A549 (cell line): ENCODE results near the gene SYP. TPM values are rescaled to one million over a fixed set of nuclear protein-coding genes. Genes with fewer than 3 reads are reported as not detected.

Experiments used
- ATAC-seq, 2 experiments: fragments of 200-7000 bp in 1 of 2; fragments of >200 bp in 1 of 2; cut with Nextera tagmentation in 1 of 2; cut with Tn5 transposase in 1 of 2; 3 replicates each; pipeline versions ENCODE4 v1.8.0 to v1.9.1; 2018 to 2020; ENCODE audit warnings: mild to moderate bottlenecking in 1 of 2, moderate library complexity in 1 of 2
- CTCF ChIA-PET: fragments of 300-600 bp; sonication (Branson Sonifier 250); formaldehyde crosslinking; extraction: SDS; loops from one replicate; lab custom pipeline; 2021; ENCODE audit warnings: antibody characterized with exemption, inconsistent platforms; lab: Yijun Ruan, JAX
- POLR2A ChIA-PET: fragments of 350-600 bp; formaldehyde crosslinking; extraction: SDS; loops from one replicate; lab custom pipeline; 2021; ENCODE audit warnings: antibody characterized with exemption, inconsistent platforms; lab: Yijun Ruan, JAX
- DNase-seq, 2 experiments: peaks; one replicate each; pipeline versions ENCODE4 v3.0.0 to v3.0.0-alpha.2; 2011 to 2016; ENCODE audit warnings: low read depth in 1 of 2, low spot score in 1 of 2
- FAIRE-seq: peaks from 2 replicates; lab custom pipeline; 2011; peaks lifted over from hg19 to GRCh38; lab: Jason Lieb, UNC
- H3K27ac ChIP-seq, 2 experiments: fragments of >200 bp; sonication (Bioruptor Twin); formaldehyde crosslinking; 3 replicates each; pipeline ENCODE4 v1.5.1; 2016 to 2017
- H3K4me1 ChIP-seq: fragments of >200 bp; sonication (Bioruptor Twin); formaldehyde crosslinking; 3 replicates; pipeline ENCODE4 v1.6.1; 2016
- H3K4me2 ChIP-seq: fragments of >200 bp; sonication (Bioruptor Twin); formaldehyde crosslinking; 3 replicates; pipeline ENCODE4 v1.6.1; 2016
- H3K4me3 ChIP-seq: fragments of >200 bp; sonication (Bioruptor Twin); formaldehyde crosslinking; 3 replicates; pipeline ENCODE4 v1.5.1; 2016
- H3K9me3 ChIP-seq: fragments of >200 bp; sonication (Bioruptor Twin); formaldehyde crosslinking; 3 replicates; pipeline ENCODE4 v1.6.1; 2016
- CHD2 ChIP-seq: fragments of 150-350 bp; IDR thresholded peaks from 2 replicates; pipeline ENCODE4 v1.6.1; 2014; ENCODE audit warnings: low read length; ENCODE audit not compliant: partially characterized antibody
- EHF ChIP-seq: fragments of 250-450 bp; sonication (Bioruptor Pico); IDR thresholded peaks from 2 replicates; pipeline ENCODE4 v1.5.0; 2020; ENCODE audit warnings: mild to moderate bottlenecking
- EHMT2 ChIP-seq: fragments of 200-600 bp; sonication (generic); IDR thresholded peaks from 2 replicates; pipeline ENCODE4 v1.6.1; 2016; ENCODE audit warnings: antibody characterized with exemption, low read depth, mild to moderate bottlenecking, moderate library complexity
- ESRRA ChIP-seq: fragments of 150-350 bp; IDR thresholded peaks from 2 replicates; pipeline ENCODE4 v1.6.1; 2014; ENCODE audit warnings: mild to moderate bottlenecking, low read length, borderline replicate concordance
- FOSL2 ChIP-seq, 2 experiments: fragments of 450-650 bp in 1 of 2; fragments of >200 bp in 1 of 2; sonication (Bioruptor Twin) in 1 of 2; formaldehyde crosslinking; IDR thresholded peaks; 2 replicates each; pipeline versions ENCODE4 v1.5.0 to v1.6.1; 2016 to 2020; ENCODE audit warnings: mild to moderate bottlenecking in 1 of 2, moderate library complexity in 1 of 2
- HDAC2 ChIP-seq: fragments of 200-600 bp; sonication (generic); IDR thresholded peaks from 2 replicates; pipeline ENCODE4 v1.6.1; 2016
- HEYL ChIP-seq: fragments of 250-450 bp; sonication (Bioruptor Pico); IDR thresholded peaks from 2 replicates; pipeline ENCODE4 v1.8.0; 2021; ENCODE audit warnings: mild to moderate bottlenecking, moderate library complexity
- JUNB ChIP-seq: fragments of >200 bp; sonication (Bioruptor Twin); formaldehyde crosslinking; IDR thresholded peaks from 2 replicates; pipeline ENCODE4 v1.6.1; 2016
- NFE2L2 ChIP-seq: fragments of 150-350 bp; conservative IDR thresholded peaks from 2 replicates; pipeline ENCODE4 v1.6.1; 2014; ENCODE audit warnings: low read length
- POLR2A ChIP-seq: IDR thresholded peaks from 2 replicates; pipeline ENCODE4 v1.6.1; 2012; ENCODE audit warnings: mild to moderate bottlenecking, low read length
- RARB ChIP-seq: fragments of 250-450 bp; sonication (Bioruptor Pico); IDR thresholded peaks from 2 replicates; pipeline ENCODE4 v1.8.0; 2021; ENCODE audit warnings: mild to moderate bottlenecking, moderate library complexity
- ZSCAN20 ChIP-seq: fragments of 250-450 bp; sonication (Bioruptor Pico); IDR thresholded peaks from 2 replicates; pipeline ENCODE4 v1.8.0; 2022; ENCODE audit warnings: mild to moderate bottlenecking, moderate library complexity
- WGBS: methylation state at CpG from one replicate; pipeline ENCODE4 v1.1.6; 2017; ENCODE audit errors: missing lambda C conversion rate; 5-methylcytosine and 5-hydroxymethylcytosine counted together
- polyA plus RNA-seq, 4 experiments: library from polyadenylated mRNA; depleted of rRNA in 3 of 4; stranded (reverse); fragments of >200 nt; fragmentation: RNase III in 1 of 4; extraction: RNeasy Plus Mini Kit Qiagen cat#74134 plus additional on column Dnase treatment in 1 of 4; gene quantifications; 2 replicates in 3 of 4; 3 replicates in 1 of 4; pipeline ENCODE4 v1.2.3, GENCODE V29; 2011 to 2017
- TF ChIP-seq, protein P1 (sequence below): fragments of >200 bp; sonication (Bioruptor Twin); formaldehyde crosslinking; IDR thresholded peaks from 3 replicates; pipeline ENCODE4 v1.5.1; 2016
- TF ChIP-seq, protein P2 (sequence below): fragments of 450-650 bp; IDR thresholded peaks from 2 replicates; pipeline ENCODE4 v1.6.1; 2014; ENCODE audit warnings: antibody characterized with exemption
- TF ChIP-seq, protein P3 (sequence below): fragments of 250-450 bp; sonication (Bioruptor Pico); IDR thresholded peaks from 2 replicates; pipeline ENCODE4 v1.5.0; 2020; ENCODE audit warnings: low read depth, mild to moderate bottlenecking, moderate library complexity
- TF ChIP-seq, protein P4 (sequence below): fragments of 200-600 bp; sonication (generic); IDR thresholded peaks from 2 replicates; pipeline ENCODE4 v1.6.1; 2016; ENCODE audit warnings: antibody characterized with exemption, mild to moderate bottlenecking, moderate library complexity
- TF ChIP-seq, protein P5 (sequence below): IDR thresholded peaks from 2 replicates; pipeline ENCODE4 v1.6.1; 2012
- TF ChIP-seq, protein P6 (sequence below): fragments of 250-450 bp; sonication (Bioruptor Pico); IDR thresholded peaks from 2 replicates; pipeline ENCODE4 v1.5.0; 2021; ENCODE audit warnings: mild to moderate bottlenecking, moderate library complexity, borderline replicate concordance

Gene SYP
- polyA plus RNA-seq, 2 of the 4 experiments (the other 2 are of a cell fraction), result 1.3 to 3.8 TPM

DNA sequence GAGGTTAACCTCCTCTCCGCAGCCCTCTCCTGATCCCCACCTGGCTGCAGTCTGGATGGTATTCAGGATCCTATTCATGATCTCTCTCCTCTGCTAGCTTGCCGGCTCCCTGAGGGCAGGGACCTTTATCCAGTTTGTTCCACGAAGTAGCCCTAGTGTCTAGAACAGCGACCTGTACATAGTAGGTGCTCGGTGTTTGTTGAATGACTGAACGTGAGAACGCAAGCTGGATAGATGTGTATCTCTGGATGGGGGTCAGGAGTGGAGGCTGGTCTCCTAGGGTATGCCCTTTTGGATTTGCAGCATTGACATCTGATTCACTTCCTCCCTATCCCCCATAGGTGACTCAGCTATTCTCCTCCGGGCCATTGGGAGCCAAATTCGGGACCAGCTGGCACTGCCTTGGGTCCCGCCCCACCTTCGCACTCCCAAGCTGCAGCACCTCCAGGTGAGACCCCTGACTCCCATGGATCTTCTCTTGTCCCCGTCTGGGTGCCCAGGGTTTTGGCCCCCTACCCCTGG lies 42.6 kb upstream of the SYP start (continued):
- TF ChIP-seq, protein P1, sequence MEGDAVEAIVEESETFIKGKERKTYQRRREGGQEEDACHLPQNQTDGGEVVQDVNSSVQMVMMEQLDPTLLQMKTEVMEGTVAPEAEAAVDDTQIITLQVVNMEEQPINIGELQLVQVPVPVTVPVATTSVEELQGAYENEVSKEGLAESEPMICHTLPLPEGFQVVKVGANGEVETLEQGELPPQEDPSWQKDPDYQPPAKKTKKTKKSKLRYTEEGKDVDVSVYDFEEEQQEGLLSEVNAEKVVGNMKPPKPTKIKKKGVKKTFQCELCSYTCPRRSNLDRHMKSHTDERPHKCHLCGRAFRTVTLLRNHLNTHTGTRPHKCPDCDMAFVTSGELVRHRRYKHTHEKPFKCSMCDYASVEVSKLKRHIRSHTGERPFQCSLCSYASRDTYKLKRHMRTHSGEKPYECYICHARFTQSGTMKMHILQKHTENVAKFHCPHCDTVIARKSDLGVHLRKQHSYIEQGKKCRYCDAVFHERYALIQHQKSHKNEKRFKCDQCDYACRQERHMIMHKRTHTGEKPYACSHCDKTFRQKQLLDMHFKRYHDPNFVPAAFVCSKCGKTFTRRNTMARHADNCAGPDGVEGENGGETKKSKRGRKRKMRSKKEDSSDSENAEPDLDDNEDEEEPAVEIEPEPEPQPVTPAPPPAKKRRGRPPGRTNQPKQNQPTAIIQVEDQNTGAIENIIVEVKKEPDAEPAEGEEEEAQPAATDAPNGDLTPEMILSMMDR, result no peak
- TF ChIP-seq, all 56 proteins: peak for 0

DNA sequence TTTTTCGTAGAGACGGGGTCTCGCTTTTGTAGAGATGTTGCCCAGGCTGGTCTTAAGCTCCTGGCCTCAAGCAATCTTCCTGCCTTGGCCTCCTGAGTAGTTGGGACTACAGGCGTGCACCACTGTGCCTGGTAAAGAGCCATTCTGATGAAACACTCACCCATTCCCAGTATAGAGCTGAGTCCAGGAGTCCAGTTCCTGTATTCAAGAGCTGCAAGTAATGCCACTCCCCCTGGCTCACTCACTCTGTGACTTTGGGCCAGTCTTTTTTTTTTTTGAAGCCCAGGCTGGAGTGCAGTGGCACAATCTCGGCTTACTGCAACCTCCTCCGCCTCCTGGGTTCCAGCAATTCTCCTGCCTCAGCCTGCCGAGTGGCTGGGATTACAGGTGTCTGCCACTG lies 38.7 kb upstream of the SYP start:
- ChIA-PET POLR2A (interaction anchor here (1.0 kb wide), 1 partner anchor 48 kb away, joined by 3 read pairs; no protein-coding TSS in a partner anchor), CTCF (interaction anchor here (0.8 to 1.7 kb wide), 3 partner anchors 9 to 143 kb away, joined by 3 read pairs; no protein-coding TSS in a partner anchor)
- TF ChIP-seq, protein P1, result no peak
- TF ChIP-seq EHMT2 (no peak), FOSL2 (IDR thresholded peaks at IDR 0.05) (no peak), FOSL2 (CRISPR knock-in tag; IDR thresholded peaks at IDR 0.05) (no peak), EHF (CRISPR knock-in tag) (no peak), NFE2L2 (no peak), JUNB (no peak), HDAC2 (no peak), ESRRA (no peak), RARB (CRISPR knock-in tag) (no peak), POLR2A (no peak), HEYL (CRISPR knock-in tag) (no peak), ZSCAN20 (CRISPR knock-in tag) (no peak), CHD2 (no peak)
- TF ChIP-seq, protein P2, sequence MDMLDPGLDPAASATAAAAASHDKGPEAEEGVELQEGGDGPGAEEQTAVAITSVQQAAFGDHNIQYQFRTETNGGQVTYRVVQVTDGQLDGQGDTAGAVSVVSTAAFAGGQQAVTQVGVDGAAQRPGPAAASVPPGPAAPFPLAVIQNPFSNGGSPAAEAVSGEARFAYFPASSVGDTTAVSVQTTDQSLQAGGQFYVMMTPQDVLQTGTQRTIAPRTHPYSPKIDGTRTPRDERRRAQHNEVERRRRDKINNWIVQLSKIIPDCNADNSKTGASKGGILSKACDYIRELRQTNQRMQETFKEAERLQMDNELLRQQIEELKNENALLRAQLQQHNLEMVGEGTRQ, result no peak
- TF ChIP-seq, protein P3, sequence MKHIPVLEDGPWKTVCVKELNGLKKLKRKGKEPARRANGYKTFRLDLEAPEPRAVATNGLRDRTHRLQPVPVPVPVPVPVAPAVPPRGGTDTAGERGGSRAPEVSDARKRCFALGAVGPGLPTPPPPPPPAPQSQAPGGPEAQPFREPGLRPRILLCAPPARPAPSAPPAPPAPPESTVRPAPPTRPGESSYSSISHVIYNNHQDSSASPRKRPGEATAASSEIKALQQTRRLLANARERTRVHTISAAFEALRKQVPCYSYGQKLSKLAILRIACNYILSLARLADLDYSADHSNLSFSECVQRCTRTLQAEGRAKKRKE (CRISPR knock-in tag), result no peak
- TF ChIP-seq, protein P4, sequence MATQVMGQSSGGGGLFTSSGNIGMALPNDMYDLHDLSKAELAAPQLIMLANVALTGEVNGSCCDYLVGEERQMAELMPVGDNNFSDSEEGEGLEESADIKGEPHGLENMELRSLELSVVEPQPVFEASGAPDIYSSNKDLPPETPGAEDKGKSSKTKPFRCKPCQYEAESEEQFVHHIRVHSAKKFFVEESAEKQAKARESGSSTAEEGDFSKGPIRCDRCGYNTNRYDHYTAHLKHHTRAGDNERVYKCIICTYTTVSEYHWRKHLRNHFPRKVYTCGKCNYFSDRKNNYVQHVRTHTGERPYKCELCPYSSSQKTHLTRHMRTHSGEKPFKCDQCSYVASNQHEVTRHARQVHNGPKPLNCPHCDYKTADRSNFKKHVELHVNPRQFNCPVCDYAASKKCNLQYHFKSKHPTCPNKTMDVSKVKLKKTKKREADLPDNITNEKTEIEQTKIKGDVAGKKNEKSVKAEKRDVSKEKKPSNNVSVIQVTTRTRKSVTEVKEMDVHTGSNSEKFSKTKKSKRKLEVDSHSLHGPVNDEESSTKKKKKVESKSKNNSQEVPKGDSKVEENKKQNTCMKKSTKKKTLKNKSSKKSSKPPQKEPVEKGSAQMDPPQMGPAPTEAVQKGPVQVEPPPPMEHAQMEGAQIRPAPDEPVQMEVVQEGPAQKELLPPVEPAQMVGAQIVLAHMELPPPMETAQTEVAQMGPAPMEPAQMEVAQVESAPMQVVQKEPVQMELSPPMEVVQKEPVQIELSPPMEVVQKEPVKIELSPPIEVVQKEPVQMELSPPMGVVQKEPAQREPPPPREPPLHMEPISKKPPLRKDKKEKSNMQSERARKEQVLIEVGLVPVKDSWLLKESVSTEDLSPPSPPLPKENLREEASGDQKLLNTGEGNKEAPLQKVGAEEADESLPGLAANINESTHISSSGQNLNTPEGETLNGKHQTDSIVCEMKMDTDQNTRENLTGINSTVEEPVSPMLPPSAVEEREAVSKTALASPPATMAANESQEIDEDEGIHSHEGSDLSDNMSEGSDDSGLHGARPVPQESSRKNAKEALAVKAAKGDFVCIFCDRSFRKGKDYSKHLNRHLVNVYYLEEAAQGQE, result no peak
- TF ChIP-seq, protein P5, sequence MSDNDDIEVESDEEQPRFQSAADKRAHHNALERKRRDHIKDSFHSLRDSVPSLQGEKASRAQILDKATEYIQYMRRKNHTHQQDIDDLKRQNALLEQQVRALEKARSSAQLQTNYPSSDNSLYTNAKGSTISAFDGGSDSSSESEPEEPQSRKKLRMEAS, result no peak
- TF ChIP-seq, protein P6, sequence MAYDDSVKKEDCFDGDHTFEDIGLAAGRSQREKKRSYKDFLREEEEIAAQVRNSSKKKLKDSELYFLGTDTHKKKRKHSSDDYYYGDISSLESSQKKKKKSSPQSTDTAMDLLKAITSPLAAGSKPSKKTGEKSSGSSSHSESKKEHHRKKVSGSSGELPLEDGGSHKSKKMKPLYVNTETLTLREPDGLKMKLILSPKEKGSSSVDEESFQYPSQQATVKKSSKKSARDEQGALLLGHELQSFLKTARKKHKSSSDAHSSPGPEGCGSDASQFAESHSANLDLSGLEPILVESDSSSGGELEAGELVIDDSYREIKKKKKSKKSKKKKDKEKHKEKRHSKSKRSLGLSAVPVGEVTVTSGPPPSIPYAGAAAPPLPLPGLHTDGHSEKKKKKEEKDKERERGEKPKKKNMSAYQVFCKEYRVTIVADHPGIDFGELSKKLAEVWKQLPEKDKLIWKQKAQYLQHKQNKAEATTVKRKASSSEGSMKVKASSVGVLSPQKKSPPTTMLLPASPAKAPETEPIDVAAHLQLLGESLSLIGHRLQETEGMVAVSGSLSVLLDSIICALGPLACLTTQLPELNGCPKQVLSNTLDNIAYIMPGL (CRISPR knock-in tag), result no peak
- Histone ChIP-seq H3K27ac (no peak overlapping the region), H3K4me1 (peaks cover 13% of the 10 kb centered on the region), H3K9me3 (no peaks in the 10 kb centered on the region), H3K4me2 (no peak overlapping the region), H3K4me3 (no peak overlapping the region)
- 83% methylated on average over 7 of the region's 7 CpGs for WGBS
- no peak for FAIRE-seq
- ATAC-seq, result no peak
- DNase-seq, result no peak
